ENCODE data around the gene HOXB6.

Gene HOXB6

DNA sequence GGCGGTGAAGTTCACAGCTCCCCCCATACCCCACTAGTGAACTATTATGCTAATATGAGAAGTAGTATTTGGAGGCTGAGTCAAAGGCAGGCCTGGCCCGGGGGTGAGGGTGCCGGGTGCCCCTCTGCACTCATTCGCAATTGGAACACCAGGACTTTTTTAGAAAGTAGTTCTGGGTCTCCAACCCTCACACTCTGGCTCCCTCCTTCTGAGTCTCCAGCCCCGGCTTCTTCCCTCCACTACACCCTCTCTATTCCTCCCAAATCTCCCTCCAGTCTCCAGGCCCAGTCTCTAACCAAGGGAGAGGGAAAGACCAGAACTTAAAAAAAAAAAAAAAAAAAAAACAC, 48.6 kb downstream of the HOXB6 start:
- Histone ChIP-seq H3K27ac (ENCODE audit: low read depth, low read length) (peak overlapping the region; percentile 98), H3K4me3 (ENCODE audit: low read length) (peak overlapping the region; percentile 50), H3K36me3 (ENCODE audit: control insufficient read depth, insufficient read depth, low read length) (no peaks in the 10 kb centered on the region), H3K9ac (ENCODE audit: low read length) (no peak overlapping the region), H3K27me3 (ENCODE audit: control insufficient read depth, insufficient read depth, low read length) (no peaks in the 10 kb centered on the region), H3K4me1 (ENCODE audit: control insufficient read depth, insufficient read depth, low read length) (peaks cover 67% of the 10 kb centered on the region)

DNA sequence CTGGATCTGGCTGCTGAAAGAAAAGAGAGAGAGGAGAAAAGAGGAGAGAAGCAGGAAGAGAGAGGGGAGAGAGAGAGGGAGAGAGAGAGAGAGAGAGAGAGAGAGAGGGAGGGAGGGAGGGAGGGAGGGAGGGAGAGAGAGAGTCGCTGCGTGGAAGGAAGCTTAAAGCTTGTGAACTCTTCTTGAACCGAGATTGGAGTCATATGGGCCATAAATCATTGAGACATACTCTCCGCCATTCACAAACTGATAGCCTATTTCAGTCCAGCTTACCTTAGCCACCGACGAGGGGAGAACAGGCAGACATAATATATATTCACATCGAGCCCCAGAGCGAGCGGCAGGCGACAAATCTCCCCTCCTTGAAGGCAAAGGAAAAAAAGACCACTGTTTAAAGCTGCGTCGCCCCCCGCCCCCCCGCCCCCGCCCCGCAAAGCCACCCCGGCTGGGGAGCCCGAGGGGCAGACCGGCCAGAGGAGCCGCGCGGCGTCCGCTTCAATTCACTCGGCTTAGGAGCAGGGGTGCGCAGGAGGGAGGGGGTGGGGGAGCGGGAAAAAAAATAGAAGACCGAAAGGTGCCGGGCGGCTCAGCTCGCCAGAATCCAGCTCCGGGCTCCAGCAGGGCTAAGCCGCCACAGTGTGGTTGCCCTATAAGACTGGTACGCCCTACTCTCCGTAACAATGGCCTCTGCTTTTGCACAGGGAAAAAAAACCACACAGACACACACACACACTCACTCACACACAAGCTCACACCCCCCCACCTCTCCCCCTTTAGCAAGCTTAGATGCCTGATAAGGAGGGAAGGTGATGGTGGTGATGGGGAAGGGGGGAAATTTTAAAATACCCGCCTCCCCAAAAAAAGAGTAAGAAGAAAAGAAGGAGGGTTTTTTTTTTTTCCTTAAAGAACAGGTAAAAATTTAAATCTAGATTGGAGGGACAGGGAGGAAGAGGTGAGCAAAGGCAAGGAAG, 49.2 kb downstream of the HOXB6 start:
- Histone ChIP-seq H3K4me3 (ENCODE audit: low read length) (peak overlapping the region; percentile 50), H3K4me1 (ENCODE audit: control insufficient read depth, insufficient read depth, low read length) (peaks cover 67% of the 10 kb centered on the region), H3K9ac (ENCODE audit: low read length) (no peak overlapping the region), H3K36me3 (ENCODE audit: control insufficient read depth, insufficient read depth, low read length) (no peaks in the 10 kb centered on the region), H3K27ac (ENCODE audit: low read depth, low read length) (peak overlapping the region; percentile 98), H3K27me3 (ENCODE audit: control insufficient read depth, insufficient read depth, low read length) (no peaks in the 10 kb centered on the region)

DNA sequence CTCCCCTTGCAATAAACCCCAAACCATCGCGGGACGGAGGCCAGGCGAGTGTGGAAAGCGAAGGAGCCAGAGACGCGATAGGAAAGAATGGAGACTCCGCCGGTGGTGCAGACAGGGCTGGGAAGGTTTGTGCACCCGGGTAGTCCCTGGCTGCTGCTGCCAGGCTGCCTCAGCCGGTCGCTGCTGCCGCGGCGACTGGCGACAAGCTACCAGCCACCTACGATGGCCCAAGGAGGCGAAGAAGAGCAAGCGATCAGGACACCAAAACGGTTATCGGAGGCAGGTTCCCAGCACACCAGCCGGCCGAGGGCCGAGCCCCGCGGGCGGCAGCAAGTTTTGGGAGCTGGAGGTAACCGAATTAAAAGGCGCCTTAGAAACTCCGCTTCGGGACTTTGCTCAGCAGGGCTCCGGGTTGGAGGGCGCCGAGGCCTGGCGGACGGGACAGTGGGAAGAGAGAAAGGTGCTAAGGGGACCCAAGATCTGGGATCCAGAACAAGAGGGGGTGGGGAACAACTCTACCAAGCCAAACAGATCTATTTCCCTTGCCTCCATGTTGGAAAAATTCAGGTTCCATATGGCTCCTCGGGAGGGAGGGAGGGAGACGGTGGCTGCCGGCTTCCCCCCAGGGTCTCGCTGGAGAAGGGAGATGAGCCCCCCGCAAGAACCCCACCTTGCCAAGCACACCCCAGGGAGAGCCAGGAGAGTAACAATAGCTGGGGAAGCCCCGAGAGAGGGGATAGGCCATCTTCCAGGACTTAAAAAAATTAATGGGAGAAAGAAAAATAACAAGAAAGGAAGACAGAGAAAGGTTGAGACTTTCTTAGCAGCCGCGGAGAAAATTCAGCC, 50.2 kb downstream of the HOXB6 start:
- Histone ChIP-seq H3K36me3 (ENCODE audit: control insufficient read depth, insufficient read depth, low read length) (no peaks in the 10 kb centered on the region), H3K4me1 (ENCODE audit: control insufficient read depth, insufficient read depth, low read length) (peaks cover 66% of the 10 kb centered on the region), H3K27me3 (ENCODE audit: control insufficient read depth, insufficient read depth, low read length) (no peaks in the 10 kb centered on the region), H3K4me3 (ENCODE audit: low read length) (peak overlapping the region; percentile 34), H3K9ac (ENCODE audit: low read length) (peak overlapping the region; percentile 16), H3K27ac (ENCODE audit: low read depth, low read length) (peak overlapping the region; percentile 98)

GRCh38 chr17:48553826-48554225, 51.0 kb downstream of the HOXB6 start:
- H3K36me3 ChIP-seq (ENCODE audit: control insufficient read depth, insufficient read depth, low read length) = no peaks in the 10 kb centered on the region
- peaks cover 62% of the 10 kb centered on the region for H3K4me1 ChIP-seq (ENCODE audit: control insufficient read depth, insufficient read depth, low read length)
- peak overlapping the region; percentile 98 for H3K27ac ChIP-seq (ENCODE audit: low read depth, low read length)
- H3K27me3 ChIP-seq (ENCODE audit: control insufficient read depth, insufficient read depth, low read length) = no peaks in the 10 kb centered on the region
- peak overlapping the region; percentile 34 for H3K4me3 ChIP-seq (ENCODE audit: low read length)
- no peak overlapping the region for H3K9ac ChIP-seq (ENCODE audit: low read length)

GRCh38 chr17:48553190-48553547, 51.6 kb downstream of the HOXB6 start:
- Histone ChIP-seq H3K4me3 (ENCODE audit: low read length) (no peak overlapping the region), H3K4me1 (ENCODE audit: control insufficient read depth, insufficient read depth, low read length) (peaks cover 60% of the 10 kb centered on the region), H3K36me3 (ENCODE audit: control insufficient read depth, insufficient read depth, low read length) (no peaks in the 10 kb centered on the region), H3K27ac (ENCODE audit: low read depth, low read length) (peak overlapping the region; percentile 98), H3K9ac (ENCODE audit: low read length) (no peak overlapping the region), H3K27me3 (ENCODE audit: control insufficient read depth, insufficient read depth, low read length) (no peaks in the 10 kb centered on the region)

DNA sequence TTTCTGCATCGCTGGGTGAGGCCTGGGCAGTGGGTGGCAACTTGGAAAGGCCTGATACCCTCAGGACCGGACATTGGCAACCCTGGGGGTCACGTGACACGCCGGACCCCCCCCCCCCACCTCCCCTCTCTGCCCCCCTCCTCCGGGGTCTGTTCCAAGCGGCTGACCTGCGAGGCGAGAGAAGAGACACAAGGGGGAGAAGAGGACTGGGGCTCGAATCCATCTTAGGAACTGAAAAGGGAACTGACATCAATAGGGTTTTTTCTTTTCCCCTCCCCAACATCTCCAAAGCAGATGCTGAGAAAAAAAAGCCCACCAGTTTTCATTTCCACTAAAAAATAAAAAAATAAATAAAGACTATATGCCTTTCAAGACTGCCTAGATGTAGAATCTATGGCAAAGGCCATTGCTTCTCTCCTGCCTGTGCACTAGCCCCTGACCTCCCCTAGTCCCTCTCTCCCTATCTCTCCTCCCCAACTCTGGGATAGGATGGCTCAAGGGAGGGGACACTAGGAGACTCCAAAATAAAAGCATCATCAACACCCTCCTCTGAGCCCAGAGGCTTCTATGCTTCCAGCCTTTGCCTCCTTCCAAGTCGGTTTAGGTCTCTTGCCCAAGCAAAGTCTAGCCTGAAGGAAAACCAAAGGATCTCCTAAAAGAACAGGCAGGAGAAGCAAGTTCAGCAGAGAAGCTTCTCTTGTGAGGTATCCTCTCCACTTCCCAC, 52.2 kb downstream of the HOXB6 start:
- H3K4me3 ChIP-seq (ENCODE audit: low read length) = peak overlapping the region; percentile 37
- peaks cover 59% of the 10 kb centered on the region for H3K4me1 ChIP-seq (ENCODE audit: control insufficient read depth, insufficient read depth, low read length)

DNA sequence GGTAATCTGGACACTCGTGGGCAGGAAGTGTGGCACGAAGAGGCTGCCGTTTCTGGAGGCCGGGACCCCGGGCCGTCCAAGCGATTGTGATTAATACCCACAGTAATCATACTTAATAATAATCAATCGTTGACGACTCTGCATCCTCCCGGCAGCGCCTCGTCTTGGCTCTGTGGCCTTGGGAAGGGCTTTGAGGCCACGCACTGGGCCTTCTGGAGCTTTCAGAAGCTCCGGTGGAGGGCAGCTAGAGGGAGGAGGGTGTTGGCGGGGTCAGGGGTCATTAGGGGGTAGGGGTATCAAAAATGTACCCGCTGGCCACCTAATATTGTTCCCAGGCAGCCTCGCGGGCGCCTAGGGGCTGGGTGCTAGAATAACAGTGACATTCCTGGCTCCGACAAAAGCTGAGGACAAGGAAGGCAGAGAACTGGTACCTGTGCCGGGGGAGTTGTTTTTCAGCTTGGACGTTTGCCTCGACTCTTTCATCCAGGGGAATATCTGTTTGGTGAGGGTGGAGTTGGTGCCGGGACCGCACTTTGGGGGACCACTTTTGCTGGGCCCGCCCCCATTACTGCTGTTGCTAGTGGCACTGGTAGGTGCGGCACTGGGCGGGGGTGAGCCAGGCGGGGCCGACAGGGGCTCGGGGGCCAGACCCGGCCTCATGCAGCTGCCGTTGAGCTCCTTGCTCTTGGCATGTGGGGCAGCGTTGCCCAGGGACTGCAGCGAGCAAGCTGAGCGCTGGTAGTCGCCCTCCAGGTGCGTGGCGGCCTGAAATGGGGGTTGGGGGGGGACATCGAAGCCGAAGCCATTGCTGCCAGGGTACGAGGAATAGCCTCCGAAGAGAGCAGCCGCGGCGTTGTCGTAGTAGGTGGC, 53.0 kb downstream of the HOXB6 start:
- Histone ChIP-seq H3K4me3 (ENCODE audit: low read length) (no peak overlapping the region), H3K27ac (ENCODE audit: low read depth, low read length) (peak overlapping the region; percentile 98)

More for the DNA sequence above, 52.2 kb downstream of the HOXB6 start:
- H3K27ac ChIP-seq (ENCODE audit: low read depth, low read length) = peak overlapping the region; percentile 98
- no peaks in the 10 kb centered on the region for H3K36me3 ChIP-seq (ENCODE audit: control insufficient read depth, insufficient read depth, low read length)
- no peak overlapping the region for H3K9ac ChIP-seq (ENCODE audit: low read length)
- no peaks in the 10 kb centered on the region for H3K27me3 ChIP-seq (ENCODE audit: control insufficient read depth, insufficient read depth, low read length)

DNA sequence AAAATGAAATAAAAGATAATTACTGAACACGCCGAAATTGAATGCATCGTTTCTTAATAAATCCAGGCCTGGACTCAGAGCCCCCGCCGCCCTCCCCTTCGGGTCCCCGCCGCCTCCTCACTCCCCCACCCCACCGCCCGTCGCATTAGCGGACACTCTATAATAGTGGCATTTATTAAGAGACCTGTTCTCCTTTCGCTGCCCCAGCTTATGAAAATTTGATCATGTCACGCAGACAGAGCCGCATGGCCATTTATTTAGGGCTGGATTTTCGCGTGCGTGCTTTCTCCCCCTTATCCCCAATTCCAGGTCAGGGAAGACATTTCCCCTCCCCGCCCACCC, 53.6 kb downstream of the HOXB6 start:
- Histone ChIP-seq H3K4me1 (ENCODE audit: control insufficient read depth, insufficient read depth, low read length) (peaks cover 59% of the 10 kb centered on the region), H3K27me3 (ENCODE audit: control insufficient read depth, insufficient read depth, low read length) (no peaks in the 10 kb centered on the region), H3K4me3 (ENCODE audit: low read length) (no peak overlapping the region), H3K36me3 (ENCODE audit: control insufficient read depth, insufficient read depth, low read length) (no peaks in the 10 kb centered on the region), H3K9ac (ENCODE audit: low read length) (no peak overlapping the region), H3K27ac (ENCODE audit: low read depth, low read length) (peak overlapping the region; percentile 98)

More for the DNA sequence above, 53.0 kb downstream of the HOXB6 start:
- H3K36me3 ChIP-seq (ENCODE audit: control insufficient read depth, insufficient read depth, low read length) = no peaks in the 10 kb centered on the region
- H3K4me1 ChIP-seq (ENCODE audit: control insufficient read depth, insufficient read depth, low read length) = peaks cover 58% of the 10 kb centered on the region
- no peaks in the 10 kb centered on the region for H3K27me3 ChIP-seq (ENCODE audit: control insufficient read depth, insufficient read depth, low read length)
- H3K9ac ChIP-seq (ENCODE audit: low read length) = no peak overlapping the region

DNA sequence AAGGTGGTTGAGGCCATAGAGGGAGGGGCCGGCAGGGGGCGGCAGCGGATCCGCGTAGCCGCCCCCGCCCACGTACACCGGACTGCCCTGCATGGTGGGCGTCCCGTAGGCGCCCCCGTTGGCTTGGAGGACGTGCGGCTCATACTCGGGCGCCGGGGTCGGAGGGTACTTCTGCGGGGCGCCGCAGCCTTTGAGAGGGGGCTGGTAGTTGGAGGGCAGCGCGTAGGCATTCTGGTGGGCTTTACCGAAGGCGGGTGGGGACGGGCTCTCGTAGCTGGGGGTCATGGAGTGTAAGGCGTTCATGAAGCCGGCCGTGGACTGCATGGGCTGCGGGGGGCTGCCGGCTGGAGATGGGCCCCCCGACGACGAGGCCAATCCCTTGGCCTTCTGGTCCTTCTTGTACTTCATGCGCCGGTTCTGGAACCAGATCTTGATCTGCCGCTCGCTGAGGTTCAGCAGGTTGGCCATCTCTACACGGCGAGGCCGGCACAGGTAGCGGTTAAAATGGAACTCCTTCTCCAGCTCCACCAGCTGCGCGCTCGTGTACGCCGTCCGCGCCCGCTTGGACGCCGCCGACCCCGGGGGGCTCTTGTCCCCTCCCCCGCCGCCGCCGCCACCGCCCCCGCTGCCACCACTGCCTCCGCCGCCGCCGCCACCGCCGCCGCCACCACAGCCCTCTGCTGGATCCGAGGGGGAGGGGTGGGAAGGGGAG, 54.1 kb downstream of the HOXB6 start:
- Histone ChIP-seq H3K27ac (ENCODE audit: low read depth, low read length) (peak overlapping the region; percentile 98), H3K4me1 (ENCODE audit: control insufficient read depth, insufficient read depth, low read length) (peaks cover 59% of the 10 kb centered on the region), H3K4me3 (ENCODE audit: low read length) (no peak overlapping the region), H3K36me3 (ENCODE audit: control insufficient read depth, insufficient read depth, low read length) (no peaks in the 10 kb centered on the region), H3K27me3 (ENCODE audit: control insufficient read depth, insufficient read depth, low read length) (no peaks in the 10 kb centered on the region), H3K9ac (ENCODE audit: low read length) (no peak overlapping the region)

DNA sequence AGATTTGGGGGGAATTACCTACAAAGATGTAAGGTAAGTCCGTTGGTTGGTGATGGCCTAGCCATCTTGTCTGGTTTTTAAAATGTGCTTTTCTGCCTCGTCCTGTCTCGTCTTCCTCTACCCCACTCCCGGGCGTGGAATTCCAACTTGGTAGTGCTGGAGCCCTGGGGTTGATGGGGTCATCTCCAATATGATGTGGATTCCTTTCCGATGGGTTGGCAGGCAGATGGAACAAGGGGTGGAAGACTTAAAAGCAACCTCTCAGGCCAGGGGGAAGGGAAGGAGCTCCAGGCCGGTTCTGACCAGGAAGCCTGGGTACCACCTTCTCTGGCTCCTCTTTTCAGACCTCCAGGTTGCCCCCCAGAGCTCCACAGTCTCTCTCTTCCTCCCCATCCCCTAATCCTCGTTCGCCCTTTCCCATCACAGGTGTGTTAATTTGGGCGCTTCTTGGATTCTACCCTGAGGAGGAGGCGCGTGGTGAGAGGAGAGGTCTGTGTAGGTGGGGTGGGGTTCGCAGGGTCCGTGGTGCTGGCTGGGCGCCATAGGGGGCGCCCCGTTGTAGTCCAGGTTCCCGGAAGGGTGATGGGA, 54.8 kb downstream of the HOXB6 start:
- H3K27me3 ChIP-seq (ENCODE audit: control insufficient read depth, insufficient read depth, low read length) = no peaks in the 10 kb centered on the region
- peak overlapping the region; percentile 6 for H3K4me3 ChIP-seq (ENCODE audit: low read length)
- H3K4me1 ChIP-seq (ENCODE audit: control insufficient read depth, insufficient read depth, low read length) = peaks cover 66% of the 10 kb centered on the region
- no peaks in the 10 kb centered on the region for H3K36me3 ChIP-seq (ENCODE audit: control insufficient read depth, insufficient read depth, low read length)
- no peak overlapping the region for H3K9ac ChIP-seq (ENCODE audit: low read length)
- H3K27ac ChIP-seq (ENCODE audit: low read depth, low read length) = peak overlapping the region; percentile 98

DNA sequence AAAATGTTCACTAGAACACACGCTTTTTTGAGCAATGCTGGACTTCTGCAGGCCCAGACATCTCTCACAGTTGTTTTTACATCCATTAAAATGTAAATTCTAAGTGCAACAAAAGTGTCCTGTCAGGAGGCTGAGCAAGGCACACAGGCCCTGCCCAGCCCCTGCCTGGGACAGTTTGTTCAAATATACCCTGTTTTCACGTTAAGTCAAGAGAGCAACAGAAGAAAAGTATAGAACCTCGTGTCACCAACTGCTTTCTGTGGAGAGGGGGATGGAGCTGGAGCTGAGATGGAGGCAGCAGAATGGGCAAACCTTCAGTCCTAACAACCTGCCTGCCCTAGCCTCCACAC, 55.5 kb downstream of the HOXB6 start:
- peak overlapping the region; percentile 98 for H3K27ac ChIP-seq (ENCODE audit: low read depth, low read length)
- H3K9ac ChIP-seq (ENCODE audit: low read length) = no peak overlapping the region
- H3K4me1 ChIP-seq (ENCODE audit: control insufficient read depth, insufficient read depth, low read length) = peaks cover 67% of the 10 kb centered on the region

More for the DNA sequence above, 55.5 kb downstream of the HOXB6 start:
- no peaks in the 10 kb centered on the region for H3K27me3 ChIP-seq (ENCODE audit: control insufficient read depth, insufficient read depth, low read length)
- H3K4me3 ChIP-seq (ENCODE audit: low read length) = no peak overlapping the region
- H3K36me3 ChIP-seq (ENCODE audit: control insufficient read depth, insufficient read depth, low read length) = no peaks in the 10 kb centered on the region

Measured in rectal smooth muscle tissue (tissue), 1 donor.